Sigmoid colon (tissue), 4 donors: ENCODE results near the gene NAALADL2.

Experiments used
- CTCF ChIP-seq, 4 experiments: fragments of 450-650 bp in 3 of 4; fragments of 200-600 bp in 1 of 4; IDR thresholded peaks; one replicate each; pipeline ENCODE4 v1.5.1; 2016 to 2019; ENCODE audit warnings: antibody characterized with exemption in 4 of 4, mild to moderate bottlenecking in 3 of 4, moderate library complexity in 2 of 4
- POLR2A ChIP-seq, 2 donors: fragments of 450-650 bp; IDR thresholded peaks; one replicate each; pipeline ENCODE4 v1.6.1; 2016; ENCODE audit warnings: antibody characterized with exemption in 2 of 2, mild to moderate bottlenecking in 2 of 2, moderate library complexity in 2 of 2
- POLR2AphosphoS5 ChIP-seq, 4 donors: sonication (generic); formaldehyde crosslinking; IDR thresholded peaks; one replicate each; pipeline ENCODE4 v1.6.1; 2017; ENCODE audit warnings: antibody characterized with exemption in 4 of 4

- TF ChIP-seq POLR2AphosphoS5 (IDR thresholded peaks at IDR 0.05) (no peak), CTCF (IDR thresholded peaks at IDR 0.05) (no peak), POLR2A (IDR thresholded peaks at IDR 0.05) (no peak)
These were observed 747.6 kb downstream of the NAALADL2 start for GRCh38 chr3:175606650-175607318.
